ENCODE measurements around the gene DLGAP1.

The DLGAP1 gene

GRCh38 chr18:3449512-3450011, 1005.5 kb downstream of the DLGAP1 start:
- in situ Hi-C loops (cut with HindIII; ENCODE audit: low pct_unique_long_range_greater_than_20kb, low sequenced_read_pairs) = no loop called here
- TF ChIP-seq JUND (IDR thresholded peaks at IDR 0.05; ENCODE audit: low read depth) = no peak
- peak in 1 of 2 experiments; percentile 84 for DNase-seq (ENCODE audit: low read depth in 1 of 2, low spot score in 1 of 2)

DNA sequence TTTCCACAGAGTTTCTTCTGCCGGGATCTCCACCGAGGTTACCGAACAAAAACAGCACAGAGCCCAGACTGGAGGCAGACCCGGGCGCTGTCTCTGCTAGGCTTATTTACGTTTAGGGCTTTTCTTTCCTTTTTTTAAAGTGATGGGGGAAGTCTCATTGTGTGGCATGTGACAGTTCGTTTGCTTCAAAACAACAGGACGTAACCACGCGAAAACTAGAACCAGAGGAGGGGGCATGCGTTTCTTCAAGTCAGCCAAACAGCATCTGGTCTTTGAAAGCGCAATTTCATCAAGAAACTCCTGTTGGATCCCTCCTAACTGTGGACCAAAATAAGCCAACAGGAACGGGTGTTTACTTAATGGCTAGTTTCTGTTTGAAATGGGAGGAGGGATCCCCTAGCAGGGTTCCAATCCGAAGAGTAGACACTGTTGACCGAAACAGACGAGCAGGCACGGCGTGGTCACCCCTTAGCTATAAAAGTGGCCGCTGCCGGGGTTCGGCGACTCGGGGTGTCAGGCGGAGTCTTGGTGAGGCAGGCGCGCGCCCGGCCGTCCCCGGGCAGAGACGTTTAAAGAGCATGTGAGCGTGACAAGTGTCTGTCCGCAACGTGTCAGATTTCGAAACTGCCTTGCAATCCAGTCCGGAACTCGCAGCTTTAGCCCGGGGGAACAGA, 1006.1 kb downstream of the DLGAP1 start:
- in situ Hi-C loops (cut with HindIII; ENCODE audit: low pct_unique_long_range_greater_than_20kb, low sequenced_read_pairs) = no loop called here
- no peak for TF ChIP-seq JUND (IDR thresholded peaks at IDR 0.05; ENCODE audit: low read depth)
- DNase-seq (ENCODE audit: low read depth in 1 of 2, low spot score in 1 of 2) = peak in 1 of 2 experiments; percentile 92

GRCh38 chr18:3447895-3448837, 1006.9 kb downstream of the DLGAP1 start:
- in situ Hi-C loops (cut with HindIII; ENCODE audit: low pct_unique_long_range_greater_than_20kb, low sequenced_read_pairs) = no loop called here

DNA sequence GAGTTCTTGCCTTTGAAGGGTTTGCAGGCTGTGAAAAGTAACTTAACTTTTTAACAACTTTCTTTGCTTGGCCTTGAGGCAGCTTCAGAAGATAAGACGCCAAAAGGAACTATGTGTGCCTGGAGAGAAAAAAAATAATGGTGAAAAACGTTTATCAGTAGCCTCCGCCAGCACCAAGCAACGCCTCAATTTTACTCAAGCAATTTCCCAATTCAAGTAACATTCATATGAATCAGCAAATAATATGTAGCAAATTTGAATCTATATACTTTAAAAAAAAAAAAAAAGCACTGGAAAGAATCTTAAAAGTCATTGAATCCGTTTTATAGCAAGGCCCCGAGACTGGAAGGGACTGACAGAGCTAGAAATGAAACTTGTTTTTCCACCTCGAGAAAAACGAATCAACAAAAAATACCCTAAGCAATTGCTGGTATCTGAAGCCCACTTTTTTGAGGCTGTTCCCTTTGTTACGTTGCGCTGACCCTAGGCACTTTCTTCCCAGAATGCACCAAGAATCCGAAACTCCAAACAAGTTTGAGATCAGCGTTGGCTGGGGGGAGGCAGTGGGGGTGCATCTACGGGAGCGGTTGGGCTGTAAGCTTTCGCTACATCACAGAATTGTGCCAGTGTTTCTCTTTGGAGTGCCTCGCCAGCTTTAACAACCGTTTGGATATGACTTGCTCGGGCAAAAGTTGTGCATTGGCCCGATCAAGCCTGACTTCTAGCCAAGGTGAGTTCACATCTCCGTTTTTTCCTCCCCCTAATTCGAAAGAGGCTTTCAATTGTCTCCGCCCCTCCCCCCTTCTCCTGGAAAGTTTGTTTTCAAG, 1007.8 kb downstream of the DLGAP1 start:
- DNase-seq (ENCODE audit: low read depth in 1 of 2, low spot score in 1 of 2) = no peak
- in situ Hi-C loops (cut with HindIII; ENCODE audit: low pct_unique_long_range_greater_than_20kb, low sequenced_read_pairs) = no loop called here
- no peak for TF ChIP-seq JUND (IDR thresholded peaks at IDR 0.05; ENCODE audit: low read depth)

More at GRCh38 chr18:3447895-3448837, 1006.9 kb downstream of the DLGAP1 start:
- peak; percentile 52 to 97 for DNase-seq (ENCODE audit: low read depth in 1 of 2, low spot score in 1 of 2)
- no peak for TF ChIP-seq JUND (IDR thresholded peaks at IDR 0.05; ENCODE audit: low read depth)

All from T47D (cell line).